ENCODE measurements around the gene UGT1A8. TPM values are rescaled to one million over a fixed set of nuclear protein-coding genes. Genes with fewer than 3 reads are reported as not detected.

The UGT1A8 gene
- total RNA-seq, 1 experiment from 2014 or later = 2.2 TPM

DNA sequence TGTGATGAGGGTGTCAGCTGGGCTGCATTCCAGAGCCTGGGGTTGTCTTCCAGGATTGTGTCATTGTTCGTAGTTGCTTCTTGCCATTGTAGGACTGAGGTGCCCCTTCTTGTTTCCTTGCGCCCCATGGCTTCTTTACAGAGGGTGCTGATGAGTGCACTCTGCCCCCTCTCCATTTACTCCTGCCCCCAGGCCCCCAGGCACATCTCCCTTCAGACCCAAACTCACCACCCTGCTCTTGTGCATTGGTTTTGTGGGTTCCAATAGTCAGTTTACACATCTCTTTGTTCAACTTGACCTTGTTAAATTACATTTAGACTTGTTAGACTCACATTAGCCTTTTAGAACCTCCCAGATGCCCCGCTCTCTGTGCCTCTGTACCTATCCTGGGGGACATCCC, 203.8 kb downstream of the UGT1A8 start:
- Histone ChIP-seq H3K9me3 (peaks cover 2% of the 10 kb centered on the region; the same call in 1 of the 2 replicates), H3K36me3 (no peaks in the 10 kb centered on the region), H3K4me3 (no peak overlapping the region), H3K27me3 (no peaks in the 10 kb centered on the region)
- no peak for DNase-seq

DNA sequence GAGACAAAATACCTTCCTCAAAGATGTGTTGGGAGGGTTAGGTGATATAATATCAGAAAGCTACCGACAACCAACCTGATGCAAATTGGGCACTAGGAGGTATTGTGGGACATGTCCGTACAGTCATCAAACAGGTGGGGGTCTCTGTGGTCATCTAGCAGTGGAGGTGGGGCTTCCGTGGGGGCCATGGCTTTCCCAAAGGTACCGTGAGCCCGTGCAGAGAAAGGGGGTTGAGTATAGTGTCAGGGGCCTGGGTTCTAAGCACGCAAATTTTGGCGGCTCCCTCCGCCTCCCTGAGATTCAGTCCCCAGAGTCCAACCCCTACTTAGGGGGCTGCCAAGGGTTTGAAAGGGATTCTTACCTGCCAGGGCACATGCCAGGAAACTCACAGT, 204.3 kb downstream of the UGT1A8 start:
- no peak for DNase-seq
- no peak overlapping the region for H3K4me3 ChIP-seq
- peaks cover 4% of the 10 kb centered on the region; the same call in 1 of the 2 replicates for H3K9me3 ChIP-seq
- no peaks in the 10 kb centered on the region for H3K36me3 ChIP-seq
- no peaks in the 10 kb centered on the region for H3K27me3 ChIP-seq

DNA sequence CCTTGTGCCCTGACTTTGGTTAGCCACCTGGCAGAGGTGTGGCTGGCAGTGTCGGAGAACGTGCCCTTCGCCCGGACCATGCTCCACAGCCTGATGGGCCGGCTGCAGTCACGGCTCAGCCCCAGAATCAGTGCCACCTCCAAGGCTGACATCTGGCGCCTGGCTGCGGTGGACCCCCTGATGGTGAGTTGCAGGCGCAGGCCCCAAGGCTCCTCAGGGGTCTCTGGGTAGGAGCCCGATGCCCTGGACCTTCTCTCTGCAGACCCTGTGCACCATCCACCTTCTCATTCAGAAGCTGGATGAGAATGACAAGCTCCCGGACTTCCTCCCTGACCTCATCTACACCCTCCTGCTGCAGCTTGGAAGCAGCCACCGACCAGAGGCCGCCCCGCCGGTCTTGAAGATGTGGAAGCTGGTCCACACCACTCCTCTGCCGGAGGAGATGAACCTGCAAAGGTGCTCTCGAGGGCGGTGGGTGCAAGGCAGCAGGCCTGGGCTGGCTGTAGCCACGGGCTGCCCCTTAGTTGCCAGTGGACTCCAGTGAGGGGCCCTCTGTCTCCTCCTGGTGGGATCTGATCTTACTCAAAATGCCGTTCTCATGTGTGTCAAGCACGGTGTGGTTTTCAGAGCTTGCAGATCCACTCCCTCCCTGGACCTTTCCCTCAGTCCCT, 204.8 kb downstream of the UGT1A8 start:
- no peak for DNase-seq
- Histone ChIP-seq H3K36me3 (no peaks in the 10 kb centered on the region), H3K27me3 (no peaks in the 10 kb centered on the region), H3K4me3 (no peak overlapping the region), H3K9me3 (peaks cover 4% of the 10 kb centered on the region; the same call in 1 of the 2 replicates)

Other genes starting within 250 kb of the UGT1A8 start
- 23.4 and 34.6 TPM in 2 replicates for gene USP40, start 50.9 kb upstream of the UGT1A8 start, total RNA-seq (2014; rRNA removed; shearing (Covaris generic); ENCODE audit: low replicate concordance)
- gene UGT1A10, start 18.8 kb downstream of the UGT1A8 start, total RNA-seq (2014; rRNA removed; shearing (Covaris generic); ENCODE audit: low replicate concordance) = 0.27 and 0.33 TPM in 2 replicates
- not detected in 2 replicates for gene UGT1A9, start 54.3 kb downstream of the UGT1A8 start, total RNA-seq (2014; rRNA removed; shearing (Covaris generic); ENCODE audit: low replicate concordance)
- 0.10 TPM in 1 of 2 replicates, not detected in the other for gene UGT1A7, start 64.3 kb downstream of the UGT1A8 start, total RNA-seq (2014; rRNA removed; shearing (Covaris generic); ENCODE audit: low replicate concordance)
- 0.20 and 0.35 TPM in 2 replicates for gene UGT1A6, start 75.3 kb downstream of the UGT1A8 start, total RNA-seq (2014; rRNA removed; shearing (Covaris generic); ENCODE audit: low replicate concordance)
- gene UGT1A5, start 95.3 kb downstream of the UGT1A8 start, total RNA-seq (2014; rRNA removed; shearing (Covaris generic); ENCODE audit: low replicate concordance) = not detected in 2 replicates
- not detected in 2 replicates for gene UGT1A4, start 101.1 kb downstream of the UGT1A8 start, total RNA-seq (2014; rRNA removed; shearing (Covaris generic); ENCODE audit: low replicate concordance)
- not detected in 2 replicates for gene UGT1A3, start 111.4 kb downstream of the UGT1A8 start, total RNA-seq (2014; rRNA removed; shearing (Covaris generic); ENCODE audit: low replicate concordance)
- gene UGT1A1, start 142.6 kb downstream of the UGT1A8 start, total RNA-seq (2014; rRNA removed; shearing (Covaris generic); ENCODE audit: low replicate concordance) = not detected in 2 replicates
- gene MROH2A, start 160.7 kb downstream of the UGT1A8 start, total RNA-seq (2014; rRNA removed; shearing (Covaris generic); ENCODE audit: low replicate concordance) = not detected in 2 replicates
- gene HJURP, start 236.9 kb downstream of the UGT1A8 start, total RNA-seq (2014; rRNA removed; shearing (Covaris generic); ENCODE audit: low replicate concordance) = 59.1 and 67.1 TPM in 2 replicates